DMS 273 (cell line): ENCODE data around the gene RTBDN.
"Not testable (repeated sequence)": the region's sequence is repeated elsewhere in the genome, so short reads cannot be mapped to it uniquely, and the experiment has no call there.

Experiments used
- DNase-seq: peaks from one replicate; lab custom pipeline; 2025; ENCODE audit not compliant: unreplicated experiment; lab: John Stamatoyannopoulos, UW

RTBDN gene

GRCh38 chr19:12825254-12826131, 8.9 kb downstream of the RTBDN start:
- DNase-seq = no peak

DNA sequence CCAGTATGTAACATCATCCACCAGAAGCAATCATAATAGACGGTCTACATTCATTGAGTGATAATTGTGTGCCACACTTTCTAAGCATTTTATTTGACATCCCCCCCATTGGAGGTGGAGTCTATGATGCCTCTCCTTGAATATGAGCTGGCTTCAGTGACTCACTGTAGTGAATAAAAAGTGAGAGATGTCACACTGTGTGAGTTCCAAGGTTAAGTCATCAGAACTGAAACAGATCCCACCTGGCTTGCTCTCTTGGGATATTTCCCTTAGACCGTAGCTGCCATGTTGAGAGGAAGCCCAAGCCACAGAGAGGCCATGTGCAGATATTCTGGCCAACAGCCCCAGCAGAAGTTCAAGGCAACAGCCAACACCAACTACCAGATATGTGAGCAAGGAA, 12.6 kb downstream of the RTBDN start:
- no peak for DNase-seq

GRCh38 chr19:12817810-12818209, 16.6 kb downstream of the RTBDN start:
- not testable (repeated sequence) for DNase-seq

DNA sequence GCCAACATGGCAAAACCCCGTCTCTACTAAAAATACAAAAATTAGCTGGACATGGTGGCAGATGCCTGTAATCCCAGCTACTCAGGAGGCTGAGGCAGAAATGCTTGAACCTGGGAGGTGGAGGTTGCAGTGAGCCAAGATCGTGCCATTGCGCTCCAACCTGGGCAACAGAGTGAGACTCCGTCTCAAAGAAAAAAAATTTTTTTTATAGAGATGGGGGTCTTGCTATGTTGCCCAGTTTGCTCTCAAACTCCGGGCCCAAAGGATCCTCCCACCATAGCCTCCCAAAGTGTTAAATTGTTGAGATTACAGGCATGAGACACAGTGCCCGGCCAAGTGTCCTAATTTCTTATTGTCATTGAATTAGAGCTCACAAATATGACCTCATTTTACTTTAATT, 17.2 kb downstream of the RTBDN start:
- DNase-seq = not testable (repeated sequence)

- no peak for DNase-seq
These were observed 19.3 kb downstream of the RTBDN start for GRCh38 chr19:12815088-12815487.

DNA sequence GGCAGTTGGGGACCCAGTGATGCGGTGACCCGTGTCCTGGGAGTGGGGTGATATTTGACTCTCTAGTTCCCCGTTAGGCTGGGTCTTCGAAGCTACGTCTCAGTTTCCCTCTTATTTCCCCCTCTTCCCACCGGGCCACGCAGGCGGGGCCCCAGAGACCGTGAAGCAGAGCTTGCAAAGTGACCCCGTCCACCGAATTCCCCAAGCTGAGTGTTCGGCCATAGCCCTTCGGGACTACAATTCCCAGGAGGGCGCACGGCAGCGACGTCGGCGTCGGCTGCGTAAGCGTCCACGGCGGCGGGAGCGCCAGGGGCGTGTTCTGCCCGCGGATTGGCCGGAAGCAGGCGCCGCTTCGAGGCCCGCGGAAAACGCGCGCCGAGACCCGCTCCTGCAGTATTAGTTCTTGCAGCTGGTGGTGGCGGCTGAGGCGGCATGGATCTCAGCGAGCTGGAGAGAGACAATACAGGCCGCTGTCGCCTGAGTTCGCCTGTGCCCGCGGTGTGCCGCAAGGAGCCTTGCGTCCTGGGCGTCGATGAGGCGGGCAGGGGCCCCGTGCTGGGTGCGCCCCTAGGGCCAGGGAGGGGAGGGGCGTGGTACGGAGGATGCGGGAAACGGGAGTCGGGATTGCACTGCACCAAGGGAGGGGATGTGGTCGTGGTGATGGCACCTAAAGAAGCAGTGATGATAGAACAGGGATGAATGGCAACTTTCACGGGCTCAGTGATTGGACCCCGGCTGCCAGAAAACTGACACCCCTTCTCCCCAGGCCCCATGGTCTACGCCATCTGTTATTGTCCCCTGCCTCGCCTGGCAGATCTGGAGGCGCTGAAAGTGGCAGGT, 27.9 kb downstream of the RTBDN start, which contains the start of gene RNASEH2A:
RNASEH2A (plus strand) TSS at position 343 of the 840 bp plus-strand sequence; CDS start at position 433, 90 bp downstream.
- DNase-seq = peak; percentile 97

DNA sequence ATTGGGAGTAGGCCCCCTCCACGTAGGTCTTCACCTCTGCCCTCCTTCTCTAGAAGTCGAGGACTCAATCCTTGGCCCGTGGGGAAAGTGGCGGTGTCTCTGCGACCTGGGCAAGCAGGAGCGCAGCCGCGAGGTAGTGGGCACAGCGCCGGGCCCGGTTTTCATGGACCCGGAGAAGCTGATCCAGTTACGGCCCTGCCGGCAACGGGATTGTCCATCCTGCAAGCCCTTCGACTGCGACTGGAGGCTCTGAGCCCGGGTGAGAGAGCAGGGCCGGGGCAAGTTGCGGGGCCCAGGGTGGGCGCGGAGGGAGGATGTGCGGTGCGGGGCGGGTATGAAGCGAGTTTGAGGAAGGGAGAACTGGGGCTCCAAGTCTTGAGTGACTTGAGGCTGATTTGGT, 30.3 kb downstream of the RTBDN start:
- no peak for DNase-seq

- DNase-seq = no peak
These were observed 31.9 kb downstream of the RTBDN start for GRCh38 chr19:12802267-12803106.

DNA sequence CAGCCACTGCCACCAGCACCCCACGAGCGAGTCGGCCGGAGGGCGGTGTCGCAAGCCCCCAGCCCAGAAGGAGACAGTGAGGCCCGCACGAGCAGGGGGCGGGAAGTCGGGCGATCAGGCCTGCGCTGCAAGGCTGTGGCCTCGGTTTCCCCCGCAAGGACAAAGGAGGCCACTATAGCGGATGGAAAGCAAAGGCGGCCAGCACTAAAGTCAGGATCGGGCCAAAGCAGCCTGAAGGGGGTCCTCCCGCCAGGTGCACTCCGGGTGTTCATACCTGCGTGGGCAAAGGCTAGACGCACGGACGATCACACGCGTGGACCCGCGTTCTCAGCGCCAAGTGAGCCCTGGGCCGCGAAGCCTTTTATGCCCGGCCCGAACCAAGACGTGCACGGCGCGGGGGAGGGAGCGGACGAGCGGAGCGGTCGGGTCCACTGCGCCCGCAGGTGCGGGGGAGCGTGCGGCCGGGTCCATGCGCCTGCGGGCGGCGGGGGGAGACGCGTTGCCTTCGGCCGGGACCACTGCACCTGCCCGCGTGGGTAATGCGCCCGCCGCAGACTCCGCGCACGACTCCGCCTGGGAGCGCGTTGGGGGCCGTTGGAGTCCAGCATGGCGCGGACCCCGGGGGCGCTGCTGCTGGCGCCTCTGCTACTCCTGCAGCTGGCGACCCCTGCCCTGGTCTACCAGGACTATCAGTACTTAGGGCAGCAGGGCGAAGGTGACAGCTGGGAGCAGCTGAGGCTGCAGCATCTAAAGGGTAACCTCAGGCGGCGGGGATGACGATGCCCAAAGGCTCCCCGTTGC, 32.7 kb downstream of the RTBDN start, which contains the start of the genes PRDX2 and THSD8:
PRDX2 (minus strand) TSS at position 335 of the 801 bp plus-strand sequence. CDS start 539 bp downstream, outside the sequence.
THSD8 (plus strand) TSS at position 604 of the 801 bp plus-strand sequence; CDS start at position 607, 3 bp downstream.
- DNase-seq = peak; percentile 95

DNA sequence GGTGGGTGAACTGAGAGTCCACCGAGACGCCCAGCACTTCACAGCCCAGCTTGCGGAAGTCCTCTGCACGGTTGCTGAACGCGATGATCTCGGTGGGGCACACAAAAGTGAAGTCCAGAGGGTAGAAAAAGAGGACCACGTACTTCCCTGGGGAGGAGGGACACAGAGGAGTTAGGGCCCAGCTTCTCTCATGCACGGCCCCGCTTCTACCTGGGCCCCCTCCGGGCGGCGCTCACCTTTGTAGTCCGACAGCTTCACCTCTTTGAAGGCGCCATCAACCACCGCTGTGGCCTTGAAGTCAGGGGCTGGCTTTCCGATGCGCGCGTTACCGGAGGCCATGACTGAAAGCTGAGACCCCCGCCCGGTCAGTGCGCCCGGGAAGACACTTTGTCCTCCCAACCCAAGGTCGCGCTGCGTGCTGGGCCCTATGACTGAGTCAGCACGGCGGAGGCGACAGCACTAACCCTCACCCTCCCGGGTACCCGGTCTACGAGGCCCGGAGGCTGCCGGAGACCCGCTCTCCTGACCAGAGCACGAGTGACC, 33.4 kb downstream of the RTBDN start:
- DNase-seq = no peak

- no peak for DNase-seq
These were observed 34.0 kb downstream of the RTBDN start for GRCh38 chr19:12800466-12800770.

DNA sequence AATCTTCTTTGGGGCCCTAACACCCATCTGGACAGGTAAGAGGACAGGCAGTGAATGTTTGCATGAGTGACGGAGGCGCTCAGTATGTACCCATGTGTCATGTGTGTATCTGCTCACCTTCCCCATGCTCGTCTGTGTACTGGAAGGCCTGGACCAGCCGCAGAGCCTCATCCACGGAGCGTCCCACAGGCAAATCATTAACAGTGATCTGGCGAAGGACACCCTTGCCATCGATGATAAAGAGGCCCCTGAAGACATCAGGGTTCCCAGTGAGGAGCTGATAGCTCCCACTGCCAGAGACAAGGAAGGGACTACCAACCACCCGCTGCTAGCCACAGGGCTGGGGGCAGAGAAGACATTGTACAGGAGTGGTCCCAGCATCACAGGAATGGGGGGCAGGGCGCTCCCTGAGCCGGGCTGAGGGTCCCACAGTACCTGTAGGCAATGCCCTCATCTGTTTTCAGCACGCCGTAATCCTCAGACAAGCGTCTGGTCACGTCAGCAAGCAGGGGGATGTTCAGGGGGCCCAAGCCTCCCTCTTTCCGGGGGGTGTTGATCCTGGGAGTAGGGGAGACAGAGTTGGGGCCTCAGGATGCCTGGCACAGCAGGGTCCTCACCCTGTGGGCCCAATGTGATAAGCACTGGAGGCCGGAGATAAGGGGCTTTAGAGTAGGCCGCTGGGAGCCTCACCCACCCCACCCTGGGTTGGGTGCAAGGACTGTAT, 34.5 kb downstream of the RTBDN start:
- DNase-seq = no peak

- not testable (repeated sequence) for DNase-seq
These were observed 36.8 kb downstream of the RTBDN start for GRCh38 chr19:12797607-12798006.

GRCh38 chr19:12797141-12797587, 37.2 kb downstream of the RTBDN start:
- DNase-seq = no peak

GRCh38 chr19:12796146-12797071, 38.0 kb downstream of the RTBDN start:
- peak; percentile 94 for DNase-seq

DNA sequence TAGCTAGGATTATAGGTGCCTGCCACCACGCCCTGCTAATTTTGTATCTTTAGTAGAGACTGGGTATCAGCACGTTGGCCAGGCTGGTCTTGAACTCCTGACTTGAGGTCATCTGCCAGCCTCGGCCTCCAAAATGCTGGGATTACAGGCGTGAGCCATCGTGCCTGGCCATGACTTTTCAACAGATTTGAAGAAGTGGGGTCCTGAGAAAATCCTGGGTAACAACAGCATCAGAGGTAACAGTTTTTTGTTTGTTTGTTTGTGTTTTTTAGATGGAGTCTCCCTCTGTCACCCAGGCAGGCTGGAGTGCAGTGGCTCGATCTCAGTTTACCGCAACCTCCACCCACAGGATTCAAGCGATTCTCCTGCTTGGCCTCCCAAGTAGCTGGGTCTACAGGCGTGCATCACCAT, 39.4 kb downstream of the RTBDN start:
- no peak for DNase-seq

- DNase-seq = no peak
These were observed 40.0 kb downstream of the RTBDN start for GRCh38 chr19:12794196-12794941.
